Measurements from ENCODE around the gene RELN.

DNA sequence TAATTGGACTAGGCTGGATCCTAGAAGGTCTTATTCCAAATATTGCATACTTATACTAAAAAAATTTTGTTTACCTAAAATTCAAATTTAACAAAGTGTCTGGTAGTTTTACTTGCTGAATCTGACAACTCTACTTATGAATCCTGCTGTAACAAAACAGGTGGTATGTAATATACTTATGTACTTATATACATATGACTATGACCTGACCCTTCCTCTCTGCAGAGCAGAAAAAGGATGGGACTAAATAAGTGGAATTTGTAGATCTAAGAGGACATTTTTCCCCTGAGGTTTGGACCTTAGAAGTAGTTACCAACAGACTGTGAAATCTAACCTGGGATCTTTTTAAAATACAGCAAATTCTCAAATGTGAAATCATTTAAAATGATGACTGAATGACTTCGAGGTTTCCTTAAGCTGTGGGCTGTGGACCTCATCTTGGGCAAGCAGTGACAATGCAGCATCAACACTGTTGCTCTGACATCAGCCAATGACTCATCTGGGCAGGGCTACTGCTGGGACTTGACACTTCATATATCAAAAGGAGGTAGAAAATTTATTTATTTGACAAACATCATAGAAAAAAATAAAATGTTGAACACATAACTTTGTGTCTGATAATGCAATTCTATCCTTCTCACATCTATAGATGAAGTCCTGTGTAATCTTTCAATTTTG, 73.6 kb downstream of the RELN start:
- TF ChIP-seq CTCF (optimal IDR thresholded peaks at IDR 0.05 in 1 of 3, IDR thresholded peaks at IDR 0.05 in 1 of 3, conservative IDR thresholded peaks at IDR 0.05 in 1 of 3; ENCODE audit: extremely low read depth in 1 of 3, insufficient read depth in 2 of 3, low read length in 3 of 3) (no peak), EZH2 (IDR thresholded peaks at IDR 0.05; ENCODE audit: low read length) (no peak)

Data from keratinocyte (primary cell).